MM.1S (cell line): ENCODE measurements around the gene MZT2B.
"Not testable (repeated sequence)": the region's sequence is repeated elsewhere in the genome, so short reads cannot be mapped to it uniquely, and the experiment has no call there.

Experiments
- DNase-seq: peaks from one replicate; pipeline ENCODE4 v3.0.0-alpha.2; 2015
- H2AFZ ChIP-seq: fragments of 300-600 bp; sonication (generic); 2 replicates; pipeline ENCODE4 v1.6.0; 2016; ENCODE audit warnings: antibody characterized with exemption, low read length
- H3F3A ChIP-seq: fragments of 300-600 bp; sonication (generic); 2 replicates; pipeline ENCODE4 v1.6.1; 2016; ENCODE audit warnings: mild to moderate bottlenecking, antibody characterized with exemption, low read length, moderate library complexity, mixed read lengths; ENCODE audit not compliant: insufficient read depth
- H3K27ac ChIP-seq: fragments of 300-600 bp; sonication (generic); 2 replicates; pipeline ENCODE4 v1.5.1; 2016; ENCODE audit warnings: mild to moderate bottlenecking, low read length
- H3K27me3 ChIP-seq: fragments of 300-600 bp; sonication (generic); replicated peaks from 2 replicates; pipeline ENCODE4 v1.6.0; 2016; ENCODE audit warnings: low read length; ENCODE audit not compliant: insufficient read depth
- H3K36me3 ChIP-seq: fragments of 300-600 bp; sonication (generic); replicated peaks from 2 replicates; pipeline ENCODE4 v1.6.1; 2016; ENCODE audit warnings: mild to moderate bottlenecking, low read length, mixed read lengths; ENCODE audit not compliant: insufficient read depth
- H3K4me1 ChIP-seq: fragments of 300-600 bp; sonication (generic); 2 replicates; pipeline ENCODE4 v1.6.1; 2016; ENCODE audit warnings: low read length, mixed read lengths
- H3K4me2 ChIP-seq: fragments of 300-600 bp; sonication (generic); 2 replicates; pipeline ENCODE4 v1.6.0; 2016; ENCODE audit warnings: low read depth, low read length
- H3K4me3 ChIP-seq: fragments of 300-600 bp; sonication (generic); 2 replicates; pipeline ENCODE4 v1.5.1; 2016; ENCODE audit warnings: low read length, mixed read lengths
- H3K79me2 ChIP-seq: fragments of 300-600 bp; sonication (generic); 2 replicates; pipeline ENCODE4 v1.6.1; 2016; ENCODE audit warnings: mixed run types, low read length, mixed read lengths
- H3K9ac ChIP-seq: fragments of 300-600 bp; sonication (generic); 2 replicates; pipeline ENCODE4 v1.6.1; 2016; ENCODE audit warnings: low read length, mixed read lengths
- H3K9me2 ChIP-seq: fragments of 300-600 bp; sonication (generic); replicated peaks from 2 replicates; pipeline ENCODE4 v1.6.1; 2016; ENCODE audit warnings: mild to moderate bottlenecking, low read length, mixed read lengths; ENCODE audit not compliant: insufficient read depth
- H3K9me3 ChIP-seq: fragments of 300-600 bp; sonication (generic); replicated peaks from 2 replicates; pipeline ENCODE4 v1.6.1; 2016; ENCODE audit warnings: mild to moderate bottlenecking, low read length, mixed read lengths; ENCODE audit not compliant: insufficient read depth
- H4K20me1 ChIP-seq: fragments of 300-600 bp; sonication (generic); 2 replicates; pipeline ENCODE4 v1.6.1; 2016; ENCODE audit warnings: mild to moderate bottlenecking, low read length, moderate library complexity, mixed read lengths; ENCODE audit not compliant: insufficient read depth
- CTCF ChIP-seq: fragments of 300-600 bp; sonication (generic); IDR thresholded peaks from 2 replicates; pipeline ENCODE4 v1.5.1; 2016; ENCODE audit warnings: antibody characterized with exemption, low read length, mixed read lengths
- EZH2 ChIP-seq: fragments of 300-600 bp; sonication (generic); optimal IDR thresholded peaks from 2 replicates; pipeline ENCODE3; 2017; ENCODE audit warnings: low read depth, mild to moderate bottlenecking, antibody characterized with exemption, low read length, mixed read lengths
- EZH2phosphoT487 ChIP-seq: fragments of 300-600 bp; sonication (generic); IDR thresholded peaks from 2 replicates; pipeline ENCODE4 v1.6.1; 2018; ENCODE audit warnings: antibody characterized with exemption, low read length

The MZT2B gene

GRCh38 chr2:130162968-130163367 is 19.1 kb upstream of the MZT2B start:
- Histone ChIP-seq H3K79me2 (no peaks in the 10 kb centered on the region), H3K9ac (no peak overlapping the region), H2AFZ (no peak overlapping the region), H3K4me1 (no peaks in the 10 kb centered on the region), H3F3A (no peaks in the 10 kb centered on the region), H3K36me3 (no peaks in the 10 kb centered on the region), H3K9me2 (no peaks in the 10 kb centered on the region), H3K4me3 (no peak overlapping the region), H3K27me3 (no peaks in the 10 kb centered on the region), H3K27ac (no peak overlapping the region), H3K4me2 (no peak overlapping the region), H3K9me3 (no peaks in the 10 kb centered on the region), H4K20me1 (no peaks in the 10 kb centered on the region)
- no peak for DNase-seq
- TF ChIP-seq CTCF (no peak), EZH2phosphoT487 (no peak), EZH2 (no peak)

GRCh38 chr2:130165293-130166016 is 16.6 kb upstream of the MZT2B start:
- no peaks in the 10 kb centered on the region for H3K36me3 ChIP-seq
- no peaks in the 10 kb centered on the region for H4K20me1 ChIP-seq

GRCh38 chr2:130166611-130167010 is 15.5 kb upstream of the MZT2B start:
- H3K9me2 ChIP-seq, H3F3A ChIP-seq, H3K4me2 ChIP-seq, H3K4me1 ChIP-seq, H2AFZ ChIP-seq, H3K27me3 ChIP-seq, DNase-seq, H3K79me2 ChIP-seq, H3K36me3 ChIP-seq, H4K20me1 ChIP-seq, H3K27ac ChIP-seq, H3K9ac ChIP-seq, H3K9me3 ChIP-seq, H3K4me3 ChIP-seq: not testable (repeated sequence)

More at GRCh38 chr2:130165293-130166016, 16.6 kb upstream of the MZT2B start:
- H3K4me3 ChIP-seq, result no peak overlapping the region
- no peaks in the 10 kb centered on the region for H3K79me2 ChIP-seq
- H3K9me3 ChIP-seq, result no peaks in the 10 kb centered on the region
- H3K4me2 ChIP-seq, result no peak overlapping the region
- no peaks in the 10 kb centered on the region for H3K9me2 ChIP-seq
- H3K27ac ChIP-seq, result no peak overlapping the region
- TF ChIP-seq CTCF, result no peak
- TF ChIP-seq EZH2, result no peak
- TF ChIP-seq EZH2phosphoT487, result no peak
- H2AFZ ChIP-seq, result no peak overlapping the region
- H3K9ac ChIP-seq, result no peak overlapping the region
- DNase-seq, result no peak
- no peaks in the 10 kb centered on the region for H3K27me3 ChIP-seq
- H3K4me1 ChIP-seq, result no peaks in the 10 kb centered on the region
- H3F3A ChIP-seq, result no peaks in the 10 kb centered on the region

- H3K36me3 ChIP-seq, H2AFZ ChIP-seq, H3K79me2 ChIP-seq, H3K27ac ChIP-seq, DNase-seq, H3K4me2 ChIP-seq, H3K4me1 ChIP-seq, H4K20me1 ChIP-seq, H3F3A ChIP-seq, H3K9me3 ChIP-seq, H3K4me3 ChIP-seq, H3K27me3 ChIP-seq, H3K9me2 ChIP-seq, H3K9ac ChIP-seq: not testable (repeated sequence)
Observed at GRCh38 chr2:130169163-130169562, 12.9 kb upstream of the MZT2B start.
